HCT116 (cell line): ENCODE measurements around the gene VEGFD. TPM values are rescaled to one million over a fixed set of nuclear protein-coding genes. Genes with fewer than 3 reads are reported as not detected.

ENCODE experiments used
- ATAC-seq: fragments of 200-7000 bp; cut with Tn5 transposase; 2 replicates; pipeline ENCODE4 v1.9.1; 2020; ENCODE audit warnings: mild to moderate bottlenecking, moderate library complexity
- BruUV-seq: library from RNA; stranded (reverse); fragments of 400-500 nt; replicated peaks from 2 replicates; lab custom pipeline; 2021; lab: Mats Ljungman, UMichigan
- CTCF ChIA-PET: fragments of 300-600 bp; sonication (Branson Sonifier 250); formaldehyde crosslinking; loops from one replicate; lab custom pipeline; 2021; ENCODE audit warnings: antibody characterized with exemption; lab: Charles Lee
- POLR2A ChIA-PET: fragments of 300-600, 350-600 bp; sonication (Branson Sonifier 250); formaldehyde crosslinking; loops from one replicate; lab custom pipeline; 2021; ENCODE audit warnings: antibody characterized with exemption; lab: Charles Lee
- RAD21 ChIA-PET, 2 experiments: fragments of 300-600 bp; sonication (Branson Sonifier 250); formaldehyde crosslinking; loops; one replicate each; lab custom pipeline; 2023; ENCODE audit warnings: low total read pairs in 2 of 2; ENCODE audit not compliant: uncharacterized antibody in 2 of 2, unreplicated experiment in 2 of 2, low non-redundant PET in 1 of 2; lab: Charles Lee
- DNase-seq: peaks from one replicate; pipeline ENCODE4 v3.0.0-alpha.2; 2010; ENCODE audit warnings: low read depth, low spot score
- H2AFZ ChIP-seq: fragments of 200-600 bp; shearing (Covaris generic), sonication (generic); 2 replicates; pipeline ENCODE4 v1.6.1; 2017; ENCODE audit warnings: low read depth, mixed run types, mixed read lengths, antibody characterized with exemption, low read length; ENCODE audit not compliant: poor library complexity, severe bottlenecking
- H3K27ac ChIP-seq: 2 replicates; pipeline ENCODE4 v1.5.1; 2012; ENCODE audit warnings: low read depth, low read length
- H3K27me3 ChIP-seq: fragments of 200-600 bp; sonication (generic); 2 replicates; pipeline ENCODE4 v1.6.1; 2016; ENCODE audit warnings: mixed run types, low read length, mixed read lengths; ENCODE audit not compliant: insufficient read depth
- H3K36me3 ChIP-seq, 2 experiments: fragments of 200-500 bp in 1 of 2; fragments of 200-600 bp in 1 of 2; sonication (Bioruptor generic) in 1 of 2; sonication (generic) in 1 of 2; 2 replicates each; pipeline versions ENCODE4 v1.5.1 to v1.6.1; 2014 to 2016; ENCODE audit warnings: low read length in 2 of 2, inconsistent platforms in 1 of 2, mixed read lengths in 1 of 2, mixed run types in 1 of 2; ENCODE audit not compliant: insufficient read depth in 2 of 2, control insufficient read depth in 1 of 2
- H3K4me1 ChIP-seq, 2 experiments: fragments of 200-600 bp in 1 of 2; sonication (generic) in 1 of 2; 2 replicates each; pipeline versions ENCODE4 v1.5.1 to v1.6.1; 2012 to 2017; ENCODE audit warnings: low read length in 2 of 2, inconsistent platforms in 1 of 2, mild to moderate bottlenecking in 1 of 2, mixed read lengths in 1 of 2, mixed run types in 1 of 2, moderate library complexity in 1 of 2; ENCODE audit not compliant: insufficient read depth in 2 of 2, control insufficient read depth in 1 of 2
- H3K4me2 ChIP-seq: fragments of 200-600 bp; sonication (generic); 2 replicates; pipeline ENCODE4 v1.6.1; 2017; ENCODE audit warnings: mixed run types, low read length, mixed read lengths
- H3K4me3 ChIP-seq, 2 experiments: fragments of 200-600 bp in 1 of 2; sonication (generic) in 1 of 2; replicated peaks in 1 of 2; 2 replicates each; pipeline ENCODE4 v1.5.1; 2011 to 2016; ENCODE audit warnings: low read length in 2 of 2, control low read depth in 1 of 2, low read depth in 1 of 2, mild to moderate bottlenecking in 1 of 2, mixed read lengths in 1 of 2, mixed run types in 1 of 2
- H3K79me2 ChIP-seq: fragments of 200-600 bp; sonication (generic); 2 replicates; pipeline ENCODE4 v1.6.1; 2017; ENCODE audit warnings: mild to moderate bottlenecking, mixed run types, low read length, moderate library complexity, mixed read lengths; ENCODE audit not compliant: insufficient read depth
- H3K9ac ChIP-seq: fragments of 200-600 bp; sonication (generic); 2 replicates; pipeline ENCODE4 v1.6.1; 2016; ENCODE audit warnings: low read length, mixed read lengths
- H3K9me2 ChIP-seq: fragments of 200-600 bp; sonication (generic), shearing (Covaris generic); 2 replicates; pipeline ENCODE4 v1.6.1; 2017; ENCODE audit warnings: mixed run types, mild to moderate bottlenecking, moderate library complexity; ENCODE audit not compliant: insufficient read depth
- H3K9me3 ChIP-seq, 2 experiments: fragments of 200-500 bp in 1 of 2; fragments of 200-600 bp in 1 of 2; sonication (Bioruptor generic) in 1 of 2; sonication (generic) in 1 of 2; 2 replicates each; pipeline ENCODE4 v1.6.1; 2014 to 2017; ENCODE audit warnings: low read length in 2 of 2, mixed read lengths in 2 of 2, inconsistent platforms in 1 of 2, low read depth in 1 of 2, mild to moderate bottlenecking in 1 of 2, mixed run types in 1 of 2, moderate library complexity in 1 of 2; ENCODE audit not compliant: control insufficient read depth in 1 of 2, insufficient read depth in 1 of 2
- H4K20me1 ChIP-seq: fragments of 200-600 bp; sonication (generic), shearing (Covaris generic); 2 replicates; pipeline ENCODE4 v1.6.1; 2017; ENCODE audit warnings: mixed run types, mild to moderate bottlenecking, moderate library complexity; ENCODE audit not compliant: insufficient read depth
- ELF1 ChIP-seq: IDR thresholded peaks from 2 replicates; pipeline ENCODE4 v1.6.1; 2012; ENCODE audit warnings: low read depth, borderline replicate concordance
- POLR2A ChIP-seq: IDR thresholded peaks from 2 replicates; pipeline ENCODE4 v1.7.0; 2011; ENCODE audit warnings: borderline replicate concordance; ENCODE audit not compliant: insufficient read depth, insufficient read length; ENCODE audit errors: extremely low read depth
- POLR2AphosphoS5 ChIP-seq: IDR thresholded peaks from 2 replicates; pipeline ENCODE4 v1.6.1; 2011; ENCODE audit warnings: mild to moderate bottlenecking, low read depth, low read length, moderate library complexity
- RAD21 ChIP-seq: IDR thresholded peaks from 2 replicates; pipeline ENCODE4 v1.6.1; 2012; ENCODE audit warnings: low read depth, mild to moderate bottlenecking
- SIN3A ChIP-seq: IDR thresholded peaks from 2 replicates; pipeline ENCODE4 v1.6.1; 2012; ENCODE audit warnings: low read depth
- intact Hi-C: fragments of 100-400 bp; cut with micrococcal nuclease; formaldehyde crosslinking; loops from 2 replicates; pipeline ENCODE4 v1.10.0; 2022
- total RNA-seq: library from RNA; stranded (reverse); gene quantifications from one replicate; pipeline ENCODE4 v1.2.1, GENCODE V29; 2021; ENCODE audit not compliant: unreplicated experiment
- TF ChIP-seq, protein P1 (sequence below), 3 experiments: fragments of 200-600 bp in 1 of 3; sonication (generic) in 1 of 3; IDR thresholded peaks in 2 of 3; conservative IDR thresholded peaks in 1 of 3; 2 replicates each; pipeline ENCODE4 v1.5.1; 2012 to 2017; ENCODE audit warnings: low read depth in 2 of 3, low read length in 2 of 3, antibody characterized with exemption in 1 of 3, borderline replicate concordance in 1 of 3, control low read depth in 1 of 3, mild to moderate bottlenecking in 1 of 3, mixed read lengths in 1 of 3, mixed run types in 1 of 3, moderate library complexity in 1 of 3; ENCODE audit not compliant: insufficient read depth in 1 of 3
- TF ChIP-seq, protein P2 (sequence below): IDR thresholded peaks from 2 replicates; pipeline ENCODE4 v1.6.1; 2012; ENCODE audit warnings: low read depth
- TF ChIP-seq, protein P3 (sequence below): IDR thresholded peaks from 2 replicates; pipeline ENCODE4 v1.6.1; 2012

The VEGFD gene
- total RNA-seq, 1 experiment from 2014 or later = 0.37 TPM

DNA sequence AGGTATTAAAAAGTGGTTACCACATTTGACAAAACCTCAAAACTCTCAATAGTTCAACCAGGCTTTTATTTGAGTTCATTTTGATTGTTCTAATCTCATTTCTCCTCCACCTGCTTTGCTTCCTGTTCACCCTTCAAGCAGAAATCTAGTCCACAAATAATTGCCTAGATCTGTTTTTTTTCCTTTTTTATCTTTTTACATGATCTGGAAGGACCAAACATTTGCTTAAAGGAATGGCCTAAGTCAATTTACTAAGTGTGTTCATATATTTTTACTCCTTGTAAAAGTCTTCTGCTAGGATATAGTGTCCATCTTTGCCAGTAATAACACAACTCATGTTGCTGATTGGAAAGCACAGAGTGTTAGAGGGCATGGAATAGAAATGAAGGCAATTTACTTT, 26.2 kb upstream of the VEGFD start:
- ATAC-seq (no peak), DNase-seq (no peak)
- H3K27me3 ChIP-seq = no peaks in the 10 kb centered on the region
- H4K20me1 ChIP-seq = no peaks in the 10 kb centered on the region
- no TSS peak for BruUV-seq
- H3K9ac ChIP-seq = no peak overlapping the region
- no peak overlapping the region for H2AFZ ChIP-seq
- POLR2A ChIA-PET = no interaction called here
- H3K79me2 ChIP-seq = no peaks in the 10 kb centered on the region
- no peaks in the 10 kb centered on the region for H3K4me1 ChIP-seq
- H3K4me3 ChIP-seq = no peak overlapping the region
- H3K27ac ChIP-seq = no peak overlapping the region
- no peak overlapping the region for H3K4me2 ChIP-seq
- intact Hi-C loops = no loop called here
- TF ChIP-seq RAD21 = no peak
- TF ChIP-seq POLR2A = no peak
- no peak for TF ChIP-seq ELF1
- TF ChIP-seq, all 23 proteins: peak for 0
- ChIA-PET CTCF (no interaction called here), RAD21 (no interaction called here)
- Histone ChIP-seq H3K36me3 (no peaks in the 10 kb centered on the region), H3K9me2 (no peaks in the 10 kb centered on the region), H3K9me3 (no peaks in the 10 kb centered on the region)

DNA sequence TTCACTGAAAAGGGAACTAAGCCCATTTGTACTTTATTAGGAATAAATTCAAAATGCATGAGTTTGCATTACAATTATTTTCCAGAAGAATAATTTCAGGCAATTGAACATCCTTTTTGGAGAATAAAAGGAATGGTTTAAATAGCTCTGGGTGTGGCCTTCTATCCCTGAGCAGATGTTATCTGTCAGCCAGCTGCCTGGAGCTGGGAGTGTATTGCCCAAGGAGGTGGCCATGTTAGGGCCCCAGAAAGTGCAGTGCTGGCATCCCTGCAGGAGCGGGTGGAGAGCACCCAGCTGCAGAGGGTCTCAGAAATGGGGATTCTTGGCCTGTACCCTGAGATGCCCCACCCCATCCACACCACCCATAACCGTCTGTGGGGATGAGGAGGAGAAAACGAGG, 21.6 kb upstream of the VEGFD start:
- H2AFZ ChIP-seq = no peak overlapping the region
- no peaks in the 10 kb centered on the region for H3K4me1 ChIP-seq
- H4K20me1 ChIP-seq = no peaks in the 10 kb centered on the region
- no peaks in the 10 kb centered on the region for H3K9me3 ChIP-seq
- intact Hi-C loops = no loop called here
- H3K9ac ChIP-seq = no peak overlapping the region
- H3K27ac ChIP-seq = no peak overlapping the region
- no peaks in the 10 kb centered on the region for H3K79me2 ChIP-seq
- no peaks in the 10 kb centered on the region for H3K27me3 ChIP-seq
- ChIA-PET RAD21 (no interaction called here), POLR2A (no interaction called here), CTCF (no interaction called here)
- no peak for ATAC-seq
- no TSS peak for BruUV-seq
- H3K4me2 ChIP-seq = no peak overlapping the region
- TF ChIP-seq, protein P1, sequence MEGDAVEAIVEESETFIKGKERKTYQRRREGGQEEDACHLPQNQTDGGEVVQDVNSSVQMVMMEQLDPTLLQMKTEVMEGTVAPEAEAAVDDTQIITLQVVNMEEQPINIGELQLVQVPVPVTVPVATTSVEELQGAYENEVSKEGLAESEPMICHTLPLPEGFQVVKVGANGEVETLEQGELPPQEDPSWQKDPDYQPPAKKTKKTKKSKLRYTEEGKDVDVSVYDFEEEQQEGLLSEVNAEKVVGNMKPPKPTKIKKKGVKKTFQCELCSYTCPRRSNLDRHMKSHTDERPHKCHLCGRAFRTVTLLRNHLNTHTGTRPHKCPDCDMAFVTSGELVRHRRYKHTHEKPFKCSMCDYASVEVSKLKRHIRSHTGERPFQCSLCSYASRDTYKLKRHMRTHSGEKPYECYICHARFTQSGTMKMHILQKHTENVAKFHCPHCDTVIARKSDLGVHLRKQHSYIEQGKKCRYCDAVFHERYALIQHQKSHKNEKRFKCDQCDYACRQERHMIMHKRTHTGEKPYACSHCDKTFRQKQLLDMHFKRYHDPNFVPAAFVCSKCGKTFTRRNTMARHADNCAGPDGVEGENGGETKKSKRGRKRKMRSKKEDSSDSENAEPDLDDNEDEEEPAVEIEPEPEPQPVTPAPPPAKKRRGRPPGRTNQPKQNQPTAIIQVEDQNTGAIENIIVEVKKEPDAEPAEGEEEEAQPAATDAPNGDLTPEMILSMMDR (IDR thresholded peaks at IDR 0.05 in 2 of 3, conservative IDR thresholded peaks at IDR 0.05 in 1 of 3; ENCODE audit: borderline replicate concordance in 1 of 3, insufficient read depth in 1 of 3, low read depth in 2 of 3, low read length in 2 of 3) = no peak
- TF ChIP-seq POLR2AphosphoS5 = no peak
- TF ChIP-seq, protein P2, sequence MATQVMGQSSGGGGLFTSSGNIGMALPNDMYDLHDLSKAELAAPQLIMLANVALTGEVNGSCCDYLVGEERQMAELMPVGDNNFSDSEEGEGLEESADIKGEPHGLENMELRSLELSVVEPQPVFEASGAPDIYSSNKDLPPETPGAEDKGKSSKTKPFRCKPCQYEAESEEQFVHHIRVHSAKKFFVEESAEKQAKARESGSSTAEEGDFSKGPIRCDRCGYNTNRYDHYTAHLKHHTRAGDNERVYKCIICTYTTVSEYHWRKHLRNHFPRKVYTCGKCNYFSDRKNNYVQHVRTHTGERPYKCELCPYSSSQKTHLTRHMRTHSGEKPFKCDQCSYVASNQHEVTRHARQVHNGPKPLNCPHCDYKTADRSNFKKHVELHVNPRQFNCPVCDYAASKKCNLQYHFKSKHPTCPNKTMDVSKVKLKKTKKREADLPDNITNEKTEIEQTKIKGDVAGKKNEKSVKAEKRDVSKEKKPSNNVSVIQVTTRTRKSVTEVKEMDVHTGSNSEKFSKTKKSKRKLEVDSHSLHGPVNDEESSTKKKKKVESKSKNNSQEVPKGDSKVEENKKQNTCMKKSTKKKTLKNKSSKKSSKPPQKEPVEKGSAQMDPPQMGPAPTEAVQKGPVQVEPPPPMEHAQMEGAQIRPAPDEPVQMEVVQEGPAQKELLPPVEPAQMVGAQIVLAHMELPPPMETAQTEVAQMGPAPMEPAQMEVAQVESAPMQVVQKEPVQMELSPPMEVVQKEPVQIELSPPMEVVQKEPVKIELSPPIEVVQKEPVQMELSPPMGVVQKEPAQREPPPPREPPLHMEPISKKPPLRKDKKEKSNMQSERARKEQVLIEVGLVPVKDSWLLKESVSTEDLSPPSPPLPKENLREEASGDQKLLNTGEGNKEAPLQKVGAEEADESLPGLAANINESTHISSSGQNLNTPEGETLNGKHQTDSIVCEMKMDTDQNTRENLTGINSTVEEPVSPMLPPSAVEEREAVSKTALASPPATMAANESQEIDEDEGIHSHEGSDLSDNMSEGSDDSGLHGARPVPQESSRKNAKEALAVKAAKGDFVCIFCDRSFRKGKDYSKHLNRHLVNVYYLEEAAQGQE = no peak
- TF ChIP-seq SIN3A = no peak
- TF ChIP-seq ELF1 = no peak
- TF ChIP-seq, protein P3, sequence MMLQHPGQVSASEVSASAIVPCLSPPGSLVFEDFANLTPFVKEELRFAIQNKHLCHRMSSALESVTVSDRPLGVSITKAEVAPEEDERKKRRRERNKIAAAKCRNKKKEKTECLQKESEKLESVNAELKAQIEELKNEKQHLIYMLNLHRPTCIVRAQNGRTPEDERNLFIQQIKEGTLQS = no peak
- no peaks in the 10 kb centered on the region for H3K9me2 ChIP-seq
- DNase-seq = no peak
- H3K4me3 ChIP-seq = no peak overlapping the region
- H3K36me3 ChIP-seq = no peaks in the 10 kb centered on the region
